Measurements from ENCODE around the gene ITPKC.

The ITPKC gene

DNA sequence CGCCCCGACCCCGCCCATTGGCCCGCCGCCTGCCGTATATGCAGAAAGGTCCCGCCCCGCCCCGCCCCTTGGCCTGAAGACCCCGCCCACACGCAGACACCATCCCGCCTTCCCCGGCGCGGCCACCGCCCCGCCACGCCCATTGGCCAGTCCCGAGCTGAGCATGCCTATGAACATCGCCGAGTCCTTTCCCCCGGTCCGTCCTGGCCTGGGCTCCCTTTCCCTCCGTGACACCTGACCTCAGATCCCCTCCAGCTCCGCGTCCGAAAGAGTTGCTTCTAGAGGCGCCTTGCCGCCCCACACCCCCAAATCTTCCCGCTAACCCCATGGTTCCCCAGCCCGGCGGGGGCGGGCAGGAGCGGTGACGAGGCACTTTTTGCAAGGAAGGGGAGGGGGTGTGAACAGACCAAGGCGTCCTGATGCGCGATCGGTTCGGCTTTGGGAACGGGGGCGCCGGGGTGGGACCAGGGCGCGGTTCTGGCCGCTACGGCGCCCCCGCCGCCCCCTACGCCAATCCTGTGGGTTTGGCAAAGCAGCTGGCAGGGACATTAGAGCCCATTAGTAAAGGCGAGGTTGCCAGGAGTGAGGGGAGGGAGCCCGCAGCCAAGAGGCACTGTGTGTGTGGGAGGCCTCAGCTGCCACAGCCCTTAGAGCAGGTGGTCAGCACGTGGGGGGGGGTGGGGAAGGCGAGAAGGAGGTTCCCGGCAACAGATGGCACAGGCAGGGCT is 26.1 kb upstream of the ITPKC start:
- DNase-seq: peak; percentile 83

DNA sequence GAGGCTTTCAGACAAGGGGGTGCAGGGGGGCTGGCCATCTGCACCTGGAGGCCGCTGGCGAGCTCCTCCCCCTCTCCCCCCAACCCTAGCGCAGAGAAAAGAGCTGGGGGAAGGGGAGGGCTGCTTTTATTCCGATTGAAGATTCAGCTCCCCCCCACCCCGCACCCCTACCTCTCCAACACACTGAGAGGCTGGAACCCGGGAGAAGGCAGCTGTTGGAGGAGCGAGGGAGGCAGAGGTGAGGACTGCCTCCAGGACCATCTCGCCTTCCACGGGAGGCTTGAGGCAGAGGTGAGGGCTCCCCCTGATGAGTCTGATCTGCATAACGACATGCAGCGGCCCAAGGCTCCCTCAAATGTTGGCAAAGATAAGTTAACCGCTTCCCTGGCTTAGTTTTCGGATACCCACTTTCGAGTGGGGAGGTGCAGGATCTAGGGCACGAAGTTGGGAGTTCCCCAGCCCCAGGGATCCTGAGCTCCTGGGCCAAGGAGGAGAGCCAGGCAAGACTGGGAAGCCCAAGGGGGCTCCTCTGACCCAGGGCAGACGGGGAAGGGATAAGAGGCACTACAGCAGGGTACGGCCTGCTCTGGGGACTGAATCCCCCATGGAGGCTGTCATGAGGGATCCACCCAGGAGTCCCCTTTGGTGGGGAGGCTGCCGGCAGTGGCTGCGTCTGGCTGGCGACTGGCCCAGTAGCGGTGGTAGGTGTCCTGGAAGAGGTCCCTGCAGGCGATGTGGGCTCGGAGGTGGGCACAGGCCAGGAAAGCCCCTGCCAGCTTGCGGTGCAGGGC is 25.3 kb upstream of the ITPKC start:
- no peak for DNase-seq

DNA sequence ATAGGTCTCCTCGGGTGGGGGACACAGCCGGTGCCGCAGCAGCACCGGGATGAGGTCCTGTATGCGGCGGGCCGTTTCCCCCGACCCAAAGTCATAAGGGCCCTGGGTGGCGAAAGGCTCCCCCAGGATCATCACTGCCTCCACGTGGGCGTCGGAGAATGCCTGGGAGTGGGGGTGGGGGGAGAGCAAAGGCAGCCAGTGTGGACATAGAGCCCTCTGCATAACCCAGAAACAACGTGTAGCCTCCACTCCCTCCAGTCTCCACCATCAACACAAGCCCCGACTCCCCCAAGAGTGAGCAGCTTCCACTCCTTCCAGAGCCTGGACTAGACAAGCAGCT is 24.7 kb upstream of the ITPKC start:
- DNase-seq: no peak

DNA sequence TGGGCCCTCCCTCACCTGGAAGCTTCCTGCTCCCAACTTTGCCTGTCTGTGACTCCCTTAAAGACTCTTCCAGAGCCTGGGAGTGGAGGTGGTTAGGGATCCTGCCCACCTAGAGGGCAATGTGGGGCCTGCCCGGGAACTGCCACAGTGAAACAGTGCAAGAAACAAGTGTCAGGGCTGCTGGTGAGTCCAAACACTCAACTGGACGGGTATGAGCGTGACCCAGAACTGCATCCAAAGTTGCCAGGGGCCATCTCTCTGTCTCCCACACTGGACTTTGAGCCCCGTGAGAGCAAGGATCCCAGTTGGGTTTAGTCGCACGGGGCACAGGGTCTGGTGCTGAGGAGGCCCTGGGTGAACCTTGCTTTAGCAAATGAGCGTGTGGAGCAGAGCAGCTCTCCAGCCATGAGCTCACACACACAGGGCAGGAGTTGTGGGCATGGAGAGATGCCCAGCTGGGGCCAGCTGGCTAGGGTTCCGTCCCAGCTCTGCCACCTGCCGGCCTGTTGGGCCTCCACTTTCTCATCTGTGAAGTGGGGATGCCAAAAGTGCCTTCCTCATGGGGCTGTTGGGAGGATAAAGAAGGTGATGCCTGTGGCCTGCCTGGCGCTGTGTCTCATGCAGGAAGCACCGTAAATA is 23.6 kb upstream of the ITPKC start:
- no peak for DNase-seq

DNA sequence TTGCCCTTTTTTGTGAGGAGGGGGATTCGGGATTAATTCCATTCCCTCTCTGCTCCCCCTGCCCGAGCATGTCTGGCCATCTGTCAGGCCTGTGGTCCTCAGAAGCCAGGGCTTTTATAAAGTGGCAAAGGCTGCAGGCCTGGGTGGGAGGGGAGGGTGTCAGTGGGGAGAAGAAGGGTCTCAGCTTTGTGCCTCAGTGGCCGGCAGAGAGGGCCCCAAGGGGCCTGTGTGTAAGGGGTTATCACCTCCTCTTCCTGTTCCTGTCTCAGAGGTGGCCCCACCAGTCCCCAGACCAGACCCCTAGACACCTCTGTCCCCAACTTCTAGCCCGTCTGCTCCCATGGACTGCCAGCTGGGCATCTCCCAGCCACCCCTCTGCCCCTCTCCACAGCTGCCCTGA is 23.0 kb upstream of the ITPKC start:
- DNase-seq: no peak

DNA sequence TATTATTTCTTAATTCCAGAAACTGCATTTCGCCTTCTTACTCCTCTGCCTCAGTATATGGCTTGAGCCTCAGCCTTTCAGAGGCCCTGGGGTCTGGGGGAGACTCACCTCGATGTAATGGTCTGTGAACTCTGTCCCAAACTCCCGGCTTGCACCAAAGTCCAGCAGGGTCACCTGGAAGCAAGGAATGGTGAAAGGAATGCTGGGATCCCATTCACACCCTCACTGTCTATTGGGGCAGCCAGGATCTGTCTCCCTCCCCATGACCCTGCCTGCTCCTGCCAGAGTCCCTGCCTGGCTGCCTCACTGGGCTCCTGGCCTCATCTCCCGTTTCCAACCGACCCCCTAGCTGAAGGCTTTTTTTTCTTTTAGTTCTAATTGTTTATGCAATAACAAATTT is 21.0 kb upstream of the ITPKC start:
- DNase-seq: no peak

DNA sequence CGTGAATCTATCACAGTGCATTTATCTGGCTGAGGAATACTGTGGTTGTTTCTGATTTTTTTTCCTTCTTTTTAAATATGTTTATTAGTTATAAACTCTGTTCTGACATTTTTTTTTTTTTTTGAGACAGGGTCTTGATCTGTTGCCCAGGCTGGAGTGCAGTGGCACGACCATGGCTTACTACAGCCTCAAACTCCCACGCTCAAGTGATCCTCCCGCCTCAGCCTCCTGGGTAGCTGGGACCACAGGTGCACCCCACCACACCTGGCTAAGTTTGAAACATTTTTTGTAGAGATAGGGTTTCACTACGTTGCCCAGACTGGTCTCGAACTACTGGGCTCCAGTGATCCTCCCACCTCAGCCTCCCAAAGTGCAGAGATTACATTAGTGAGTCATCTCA is 19.9 kb upstream of the ITPKC start:
- no peak for DNase-seq

DNA sequence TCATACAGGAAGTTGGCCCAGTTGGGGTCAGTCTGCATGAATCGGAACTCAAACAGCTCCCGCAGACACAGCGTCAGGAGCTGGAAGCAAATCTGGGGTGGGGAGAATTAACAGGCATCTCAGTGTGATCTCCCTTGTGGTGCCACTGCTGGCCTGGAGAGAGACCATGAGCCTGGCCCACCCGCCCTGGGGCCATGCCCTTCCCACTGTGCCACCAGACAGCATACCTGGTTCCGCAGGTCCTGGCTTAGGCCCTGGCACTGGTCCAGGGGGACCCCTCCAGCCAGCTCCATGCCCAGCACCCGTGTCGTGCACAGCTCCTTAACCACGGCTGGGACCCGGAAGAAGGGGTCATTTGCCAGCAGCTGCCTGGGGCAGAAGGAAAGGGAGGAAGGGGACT is 16.8 kb upstream of the ITPKC start:
- no peak for DNase-seq

DNA sequence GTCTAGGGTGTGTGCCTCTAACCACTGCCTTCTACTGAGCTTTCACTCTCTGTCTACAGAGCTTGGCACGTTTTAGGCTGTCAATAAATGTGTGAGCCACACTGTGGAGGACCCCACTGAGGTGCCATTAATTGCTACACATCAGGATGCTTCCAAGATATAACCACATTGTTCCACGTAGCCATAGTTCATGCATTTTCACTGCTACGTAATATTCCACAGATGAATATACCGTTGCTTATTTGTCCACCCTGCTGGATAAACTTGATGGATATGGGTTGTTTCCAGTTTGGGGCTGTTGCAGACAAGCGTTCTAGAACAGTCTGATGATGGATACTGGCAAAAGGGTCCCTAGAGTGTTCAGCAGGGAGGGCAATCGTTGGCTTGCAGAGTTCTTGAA is 15.2 kb upstream of the ITPKC start:
- DNase-seq: no peak

DNA sequence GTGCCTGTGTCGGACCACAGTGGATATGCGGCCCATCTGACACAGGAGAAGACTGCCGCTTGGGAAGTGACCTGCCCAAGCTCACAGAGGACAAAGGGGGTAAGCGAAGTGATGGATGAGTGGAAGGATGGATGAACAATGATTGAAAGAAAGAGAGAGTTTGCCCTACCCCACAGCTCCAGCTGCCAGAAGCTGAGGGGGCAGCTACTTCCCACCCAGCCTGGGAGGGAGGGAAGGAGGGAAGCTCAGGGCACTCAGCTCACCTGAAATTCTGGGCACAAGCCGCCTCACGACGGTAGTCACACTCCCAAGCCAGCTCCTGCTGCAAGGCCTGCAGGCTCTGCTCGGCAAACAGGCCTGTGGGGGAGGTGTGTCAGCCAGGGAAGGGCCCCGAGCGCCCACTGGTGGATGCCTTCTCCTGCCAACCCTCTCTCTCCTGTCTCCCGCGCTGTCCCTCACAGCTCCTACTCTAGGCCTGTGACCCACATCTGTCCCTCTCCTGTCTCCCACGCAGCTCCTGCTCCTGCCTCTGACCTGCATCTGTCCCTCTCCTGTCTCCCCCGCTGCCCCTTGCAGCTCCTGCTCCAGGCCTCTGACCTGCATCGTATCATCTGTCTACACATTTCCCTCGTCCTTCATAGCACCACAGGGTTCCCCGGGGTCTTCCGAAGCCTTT is 14.4 kb upstream of the ITPKC start:
- DNase-seq: no peak

DNA sequence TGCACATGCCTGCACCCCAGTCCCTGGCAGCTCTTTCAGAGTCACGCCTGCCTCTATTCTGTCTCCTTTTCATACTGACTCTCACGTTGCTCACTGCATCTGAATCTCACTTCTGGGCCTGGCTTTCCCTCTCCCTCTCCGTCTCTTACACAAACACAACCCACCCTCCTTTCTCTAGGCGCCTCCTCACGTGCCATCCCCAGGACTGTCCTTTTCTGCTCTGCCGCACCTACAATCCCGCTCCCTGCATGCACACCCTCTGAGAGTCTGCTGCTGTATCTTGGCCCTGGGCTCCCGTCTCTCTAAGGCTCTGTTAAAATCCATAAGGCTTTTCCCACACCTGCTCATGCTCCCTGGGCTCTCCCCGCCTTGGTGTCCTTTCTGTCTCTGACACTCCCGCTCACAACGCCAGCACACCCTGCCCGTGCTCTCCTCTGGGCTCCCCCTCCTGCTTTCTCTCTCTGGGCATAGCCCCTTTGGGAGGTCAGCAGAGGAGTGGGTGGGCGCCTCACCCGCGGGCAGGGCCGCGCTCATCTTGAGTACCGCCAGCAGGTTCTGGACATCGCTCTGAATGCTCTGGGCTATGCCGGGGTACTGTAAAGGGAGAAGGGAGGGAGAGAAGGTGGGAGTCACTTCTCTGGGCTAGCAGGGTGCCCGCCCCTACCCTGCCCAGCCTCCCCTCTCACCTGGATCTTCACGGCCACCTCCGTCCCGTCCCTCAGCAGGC is 13.7 kb upstream of the ITPKC start:
- DNase-seq: no peak

DNA sequence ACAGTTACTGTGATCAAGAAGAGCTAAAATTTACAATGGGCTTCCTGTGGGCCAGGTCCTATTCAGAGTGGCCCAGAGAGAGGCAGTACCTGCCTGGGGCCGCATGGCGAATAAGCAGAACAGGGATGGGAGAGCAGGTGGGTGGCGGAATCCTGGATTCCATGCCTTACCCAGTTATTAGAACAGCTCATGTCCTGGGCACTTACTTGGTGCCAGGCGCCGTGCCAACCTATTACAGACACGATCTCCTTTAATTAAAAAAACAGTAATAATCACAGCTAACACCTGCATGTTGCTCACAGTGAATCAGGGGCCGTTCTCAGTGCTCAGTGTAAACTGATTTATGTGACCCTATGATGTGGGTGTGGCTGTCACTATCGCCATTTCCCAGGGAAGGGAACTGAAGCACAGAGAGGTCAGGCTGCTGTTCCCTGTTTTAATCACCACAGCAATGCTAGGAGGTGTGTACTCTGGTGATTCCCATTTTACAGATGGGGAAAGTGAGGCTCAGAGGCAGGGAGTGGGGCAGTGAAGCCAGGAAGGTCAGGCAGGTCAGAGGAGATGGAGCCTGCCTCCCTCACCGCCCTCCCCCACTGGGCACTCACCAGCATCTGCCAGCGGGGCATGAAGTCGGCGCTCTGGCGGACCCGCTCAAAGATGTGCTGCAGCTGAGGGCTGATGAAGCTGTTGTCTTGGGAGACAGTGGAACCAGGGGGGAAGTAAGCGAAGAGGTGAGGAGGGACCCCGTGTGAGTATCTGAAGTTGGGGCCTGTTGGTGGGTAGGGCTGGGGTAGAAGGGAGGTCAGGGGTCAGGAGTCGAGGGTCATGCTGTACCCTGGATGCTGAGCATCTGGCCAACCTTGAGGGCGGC is 12.2 kb upstream of the ITPKC start:
- no peak for DNase-seq

DNA sequence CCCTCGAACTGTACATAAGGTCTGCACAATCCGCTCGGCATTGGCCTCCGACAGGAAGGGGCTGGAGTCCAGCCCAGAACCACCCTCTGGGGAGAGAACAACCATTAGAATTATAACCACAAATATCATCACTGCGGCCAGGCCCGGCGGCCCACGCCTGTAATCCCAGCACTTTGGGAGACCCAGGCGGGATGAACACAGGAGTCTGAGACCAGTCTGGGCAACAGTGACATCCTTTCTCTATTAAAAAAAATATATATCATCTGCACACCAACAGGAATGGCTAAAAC is 11.6 kb upstream of the ITPKC start:
- DNase-seq: no peak

DNA sequence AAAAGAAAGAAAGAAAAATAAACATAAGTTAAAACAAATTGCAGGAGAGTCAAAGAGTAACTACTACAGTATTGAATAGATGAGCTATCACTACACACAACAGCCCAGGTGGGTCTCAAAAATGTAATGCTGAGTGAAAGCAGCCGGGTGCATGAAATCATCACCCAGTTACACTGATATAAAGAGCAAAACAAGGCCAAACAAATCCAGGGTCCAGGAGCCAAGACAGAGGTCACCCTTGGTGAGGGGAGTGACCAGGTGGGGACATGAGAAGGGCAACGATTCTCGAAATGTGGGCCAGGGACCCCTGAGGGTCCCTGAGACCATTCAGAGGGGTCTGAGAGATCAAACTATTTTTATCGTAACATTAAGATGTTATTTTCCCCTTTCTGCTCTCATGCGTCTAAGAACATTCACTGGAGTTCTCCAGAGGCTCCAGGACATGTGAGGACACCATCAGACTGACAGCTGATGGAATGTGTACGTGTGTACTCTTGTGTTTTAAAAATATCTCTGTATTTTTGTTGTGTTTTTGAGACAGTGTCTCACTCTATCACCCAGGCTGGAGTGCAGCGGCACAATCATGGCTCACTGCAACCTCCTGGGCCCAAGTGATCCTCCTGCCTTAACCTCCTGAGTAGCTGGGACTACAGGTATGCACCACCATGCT is 10.8 kb upstream of the ITPKC start:
- DNase-seq: no peak

DNA sequence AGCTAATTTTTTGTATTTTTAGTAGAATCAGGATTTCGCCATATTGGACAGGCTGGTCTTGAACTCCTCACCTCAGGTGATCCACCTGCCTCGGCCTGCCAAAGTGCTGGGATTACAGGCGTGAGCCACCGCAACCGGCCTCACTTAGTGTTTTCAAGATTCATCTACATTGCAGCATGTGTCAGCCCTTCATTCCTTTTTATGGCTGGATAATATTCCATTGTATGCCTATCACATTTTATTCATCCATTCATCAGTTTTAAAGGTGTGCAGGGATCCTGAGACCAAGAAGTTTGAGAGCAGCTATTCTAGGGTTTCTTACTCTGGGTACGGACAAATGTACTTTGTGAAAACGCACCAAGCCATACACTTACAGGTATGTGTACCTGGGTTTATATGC is 9.3 kb upstream of the ITPKC start:
- DNase-seq: no peak

DNA sequence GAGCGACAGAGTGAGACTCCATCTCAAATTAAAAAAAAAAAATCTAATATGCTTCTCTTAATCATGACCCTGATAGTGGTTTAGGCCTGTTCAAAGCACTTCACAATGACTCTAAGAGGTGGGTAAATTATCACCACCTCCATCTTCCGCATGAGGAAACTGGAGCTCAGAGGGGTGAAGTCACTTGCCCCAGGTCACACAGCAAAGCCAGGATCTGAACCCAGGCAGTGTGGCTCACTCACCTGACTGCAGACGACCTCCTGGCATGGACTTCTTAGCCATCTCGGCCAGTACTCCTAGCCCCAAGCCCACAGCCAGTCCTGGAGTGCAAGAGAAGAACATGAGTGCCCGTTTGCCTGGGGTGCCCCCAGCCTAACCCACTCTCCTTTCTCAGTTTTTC is 7.1 kb upstream of the ITPKC start:
- DNase-seq: no peak

DNA sequence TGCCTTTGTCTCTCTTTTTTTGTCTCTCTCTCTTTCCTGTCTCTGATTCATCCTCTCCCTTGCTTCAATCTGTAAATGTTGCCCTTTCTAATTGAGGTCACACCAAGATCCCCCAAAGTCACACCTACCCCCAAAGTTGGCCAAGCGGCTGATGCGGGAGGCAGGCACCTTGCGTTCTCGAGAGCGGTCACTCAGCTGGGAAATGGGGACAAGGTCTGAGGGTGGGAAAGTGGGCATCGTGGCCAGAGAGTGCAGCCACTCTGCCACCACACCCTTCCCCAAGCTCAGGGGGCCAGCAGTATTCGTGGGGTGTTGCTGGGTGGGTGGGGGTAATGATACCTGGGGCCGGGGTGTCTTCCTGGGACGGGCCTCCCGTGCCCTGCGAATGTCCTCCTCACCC is 3.0 kb upstream of the ITPKC start:
- no peak for DNase-seq

DNA sequence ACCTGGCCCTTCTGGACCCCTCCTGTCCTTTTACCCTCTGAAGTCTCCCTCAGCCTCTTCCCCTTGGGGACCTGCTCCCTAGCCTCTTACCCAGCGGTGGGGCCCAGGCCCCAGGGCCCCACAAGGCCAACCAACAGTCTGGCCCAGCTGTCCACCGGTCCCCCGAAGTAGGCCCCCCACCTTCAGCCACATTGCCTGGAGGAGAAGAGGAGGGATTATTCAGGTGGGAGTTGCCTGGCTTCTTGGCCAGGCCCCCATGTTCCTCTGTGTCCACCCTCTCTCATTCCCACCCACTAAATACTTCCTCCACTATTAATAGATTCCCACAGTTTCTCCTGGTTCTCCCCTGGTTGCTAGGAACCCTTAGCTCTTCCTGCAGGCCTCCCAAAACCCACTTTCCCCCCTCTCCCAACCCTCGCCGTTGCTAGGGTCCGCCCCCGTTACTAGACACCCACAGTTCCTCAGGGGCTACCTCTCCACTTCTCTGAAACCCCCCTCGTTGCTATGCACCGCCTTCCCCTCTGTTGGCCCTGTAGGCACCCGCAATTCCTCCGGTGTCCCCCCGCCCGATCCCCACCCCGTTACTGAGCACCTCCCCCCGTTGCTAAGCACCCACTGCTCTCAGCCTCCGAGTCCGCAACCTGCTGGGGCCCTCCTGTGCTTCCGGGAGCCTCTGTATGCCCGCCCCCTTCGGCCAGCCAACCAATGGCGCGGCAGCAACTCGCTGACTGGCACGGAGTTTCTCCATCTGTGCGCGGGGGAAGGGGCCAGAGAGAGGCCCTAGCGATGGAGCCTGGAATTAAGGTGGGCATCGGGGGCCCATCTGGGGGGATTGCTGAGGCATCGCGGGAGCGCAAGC is 2.2 kb upstream of the ITPKC start:
- peak; percentile 92 for DNase-seq

DNA sequence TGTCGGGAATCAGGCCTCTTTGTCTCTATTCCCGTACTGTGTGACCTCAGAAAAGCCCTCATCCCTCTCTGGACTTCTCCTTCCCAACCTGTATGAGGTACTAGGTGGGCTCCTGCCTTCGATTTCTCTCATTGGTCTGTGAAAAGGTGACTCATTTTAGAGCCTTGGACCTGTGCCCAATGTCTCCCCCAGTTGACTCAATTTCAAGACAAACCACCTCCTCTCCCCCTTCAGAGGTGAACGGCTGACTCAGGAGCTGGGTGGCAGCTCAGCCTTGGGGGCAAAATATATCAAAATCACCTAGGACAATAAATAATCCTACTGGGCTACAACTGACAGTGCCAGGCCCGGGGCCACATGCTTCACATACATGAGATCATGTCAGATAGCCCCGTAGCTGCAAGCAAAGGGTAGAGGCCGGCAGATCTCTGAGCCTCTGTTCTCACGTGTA is 856 bp upstream of the ITPKC start:
- peak; percentile 65 for DNase-seq

DNA sequence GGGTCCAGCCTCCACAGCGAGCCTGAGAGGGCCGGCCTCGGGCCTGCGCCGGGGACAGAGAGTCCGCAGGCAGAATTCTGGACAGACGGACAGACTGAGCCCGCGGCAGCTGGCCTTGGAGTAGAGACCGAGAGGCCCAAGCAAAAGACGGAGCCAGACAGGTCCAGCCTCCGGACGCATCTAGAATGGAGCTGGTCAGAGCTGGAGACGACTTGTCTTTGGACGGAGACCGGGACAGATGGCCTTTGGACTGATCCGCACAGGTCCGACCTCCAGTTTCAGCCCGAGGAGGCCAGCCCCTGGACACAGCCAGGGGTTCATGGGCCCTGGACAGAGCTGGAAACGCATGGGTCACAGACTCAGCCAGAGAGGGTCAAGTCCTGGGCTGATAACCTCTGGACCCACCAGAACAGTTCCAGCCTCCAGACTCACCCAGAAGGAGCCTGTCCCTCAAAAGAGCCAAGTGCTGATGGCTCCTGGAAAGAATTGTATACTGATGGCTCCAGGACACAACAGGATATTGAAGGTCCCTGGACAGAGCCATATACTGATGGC is 490 bp downstream of the ITPKC start:
- DNase-seq: no peak

Data from effector CD4-positive, alpha-beta T cell (primary cell).